GM21526 (cell line): Measurements from ENCODE around the gene MMP2.

Source experiments
- ATAC-seq: cut with Tn5 transposase; IDR thresholded peaks from one replicate; pipeline ENCODE4 v1.9.1; 2021; ENCODE audit warnings: moderate library complexity; ENCODE audit not compliant: unreplicated experiment, low FRiP score

Gene MMP2

DNA sequence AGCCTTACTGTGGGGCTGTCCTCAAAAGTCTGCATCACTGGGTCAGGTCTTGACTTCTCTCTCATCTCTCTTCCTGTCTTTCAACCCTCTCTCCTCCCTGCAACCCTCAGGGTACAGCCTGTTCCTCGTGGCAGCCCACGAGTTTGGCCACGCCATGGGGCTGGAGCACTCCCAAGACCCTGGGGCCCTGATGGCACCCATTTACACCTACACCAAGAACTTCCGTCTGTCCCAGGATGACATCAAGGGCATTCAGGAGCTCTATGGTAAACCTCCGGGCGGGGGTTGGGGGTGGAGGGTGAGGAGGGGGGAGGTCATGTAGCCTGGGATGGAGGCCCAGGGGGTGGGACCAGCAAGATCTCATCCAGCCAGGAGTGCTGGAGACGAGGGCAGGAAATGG lies 12.7 kb downstream of the MMP2 start:
- ATAC-seq, result no peak

DNA sequence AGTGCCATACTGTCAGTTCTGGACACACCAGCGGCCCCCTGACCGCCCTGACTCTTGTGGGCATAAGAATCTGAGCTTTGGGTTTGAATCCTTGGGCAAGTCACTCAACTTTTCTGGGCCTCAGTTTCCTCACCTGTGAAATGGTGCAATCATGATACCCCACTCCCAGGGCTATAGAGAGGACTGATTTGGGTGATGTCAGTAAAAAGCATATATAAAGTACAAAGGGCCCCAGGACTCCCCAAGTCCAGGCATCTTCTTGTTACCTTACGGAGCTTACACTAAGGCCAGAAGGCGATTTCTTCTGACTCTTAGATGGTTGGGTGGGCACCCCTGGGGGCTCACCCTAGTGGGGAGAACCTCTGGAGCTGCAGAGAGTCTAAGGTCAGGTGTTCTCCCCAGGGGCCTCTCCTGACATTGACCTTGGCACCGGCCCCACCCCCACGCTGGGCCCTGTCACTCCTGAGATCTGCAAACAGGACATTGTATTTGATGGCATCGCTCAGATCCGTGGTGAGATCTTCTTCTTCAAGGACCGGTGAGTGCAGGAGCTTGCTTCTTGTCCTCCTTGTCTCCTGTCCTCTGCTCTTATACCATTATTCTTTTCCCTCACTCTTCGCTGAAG lies 13.9 kb downstream of the MMP2 start:
- ATAC-seq, result no peak

DNA sequence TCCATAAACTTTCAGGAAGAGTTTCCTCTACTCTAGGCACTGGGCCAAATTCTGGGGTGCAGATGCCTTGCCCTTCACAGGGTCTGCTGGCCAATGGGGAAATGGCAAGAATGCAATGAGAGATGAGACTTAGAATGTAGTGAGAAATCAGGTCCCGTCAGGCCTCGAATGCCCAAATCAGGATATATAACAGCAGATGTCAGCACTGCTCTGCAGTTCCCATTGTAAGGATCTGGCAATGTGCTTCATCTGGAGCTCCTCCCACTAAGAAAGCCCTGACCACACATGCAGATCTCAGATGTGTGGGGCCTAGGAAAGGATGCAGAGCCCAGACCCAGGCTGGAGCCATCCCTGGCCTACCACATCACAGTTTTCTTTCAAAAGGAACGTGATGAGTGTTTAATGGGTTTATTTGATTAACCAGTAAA lies 16.0 kb downstream of the MMP2 start:
- ATAC-seq, result no peak

DNA sequence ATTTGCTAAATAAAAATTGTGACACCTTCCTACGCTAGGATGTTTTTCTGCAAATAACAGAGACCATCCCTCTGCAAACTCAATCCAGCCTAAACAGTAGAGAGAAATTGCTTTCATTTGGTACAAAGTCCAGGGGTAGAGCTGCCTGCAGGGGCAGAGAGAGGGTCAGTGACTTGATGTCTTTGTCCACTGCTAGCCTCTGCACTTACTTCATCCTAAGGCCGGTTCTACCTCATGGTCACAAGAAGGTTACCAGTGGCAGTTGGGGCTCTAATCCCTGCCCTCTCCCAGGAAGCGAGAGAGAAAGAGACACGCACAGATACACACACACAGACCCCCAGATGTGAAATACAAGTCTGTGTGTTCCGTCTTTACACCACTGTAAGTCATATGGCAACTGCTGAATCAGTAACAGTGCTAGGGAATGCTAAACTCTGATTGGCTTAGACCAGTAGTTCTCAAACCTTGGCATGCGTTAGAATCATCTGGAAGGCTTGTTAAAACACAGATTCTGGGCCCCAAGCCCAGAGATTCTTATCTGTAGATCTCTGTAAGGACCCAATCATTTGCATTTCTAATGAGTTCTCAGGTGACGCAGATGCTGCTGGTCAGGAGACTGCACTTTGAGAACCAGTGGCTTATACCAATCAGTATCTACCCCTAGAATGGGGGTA lies 16.8 kb downstream of the MMP2 start:
- no peak for ATAC-seq

- ATAC-seq, result no peak
These were observed 17.6 kb downstream of the MMP2 start for GRCh38 chr16:55496509-55497145.

- ATAC-seq, result no peak
These were observed 18.6 kb downstream of the MMP2 start for GRCh38 chr16:55497558-55497957.

GRCh38 chr16:55498101-55498500 lies 19.1 kb downstream of the MMP2 start:
- no peak for ATAC-seq

DNA sequence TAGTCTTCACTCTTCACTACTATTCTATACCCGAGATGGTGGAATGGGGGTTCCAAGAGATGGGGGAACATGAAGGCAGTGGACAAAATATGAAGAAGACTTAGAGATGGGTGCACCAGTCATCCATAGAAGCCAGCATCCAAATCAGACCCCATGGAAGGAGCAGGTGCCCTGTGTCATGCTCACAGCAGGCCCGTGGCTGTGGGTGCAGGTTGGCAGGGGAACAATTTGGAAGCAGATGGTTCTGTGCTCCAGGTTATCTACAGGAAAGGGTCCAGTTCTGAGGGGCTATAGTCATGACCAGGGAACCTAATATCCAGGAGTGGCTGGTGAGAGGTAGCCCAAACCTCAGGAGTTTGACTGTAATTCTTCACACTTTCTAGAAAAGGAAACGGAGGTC lies 20.3 kb downstream of the MMP2 start:
- no peak for ATAC-seq

DNA sequence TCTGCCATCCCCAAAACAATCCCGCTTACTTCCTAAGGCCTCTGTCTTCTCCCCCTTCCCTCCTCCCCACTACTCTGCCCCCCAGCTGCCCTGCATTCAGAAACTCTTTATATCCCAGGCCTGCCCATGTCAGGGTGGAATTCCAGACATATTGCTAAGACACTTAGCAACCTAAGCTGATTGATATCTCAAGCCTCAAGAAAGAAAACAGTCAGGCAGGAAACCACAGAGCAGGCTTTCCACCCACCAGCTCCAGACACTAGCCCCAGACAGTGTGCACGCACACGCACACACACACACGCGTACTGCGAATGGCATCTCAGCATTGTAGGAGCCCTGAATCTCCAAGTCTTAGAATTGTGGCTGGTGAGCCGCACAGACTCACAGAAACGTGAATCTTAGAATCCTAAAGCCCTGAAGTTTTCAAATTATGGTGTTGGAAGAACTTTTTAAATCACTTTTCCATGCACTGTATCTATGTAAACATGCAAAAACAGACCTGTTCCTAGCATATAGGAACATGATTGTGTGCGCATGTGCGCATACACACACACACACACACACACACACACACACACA lies 21.0 kb downstream of the MMP2 start:
- no peak for ATAC-seq

GRCh38 chr16:55500530-55501011 lies 21.6 kb downstream of the MMP2 start:
- no peak for ATAC-seq

DNA sequence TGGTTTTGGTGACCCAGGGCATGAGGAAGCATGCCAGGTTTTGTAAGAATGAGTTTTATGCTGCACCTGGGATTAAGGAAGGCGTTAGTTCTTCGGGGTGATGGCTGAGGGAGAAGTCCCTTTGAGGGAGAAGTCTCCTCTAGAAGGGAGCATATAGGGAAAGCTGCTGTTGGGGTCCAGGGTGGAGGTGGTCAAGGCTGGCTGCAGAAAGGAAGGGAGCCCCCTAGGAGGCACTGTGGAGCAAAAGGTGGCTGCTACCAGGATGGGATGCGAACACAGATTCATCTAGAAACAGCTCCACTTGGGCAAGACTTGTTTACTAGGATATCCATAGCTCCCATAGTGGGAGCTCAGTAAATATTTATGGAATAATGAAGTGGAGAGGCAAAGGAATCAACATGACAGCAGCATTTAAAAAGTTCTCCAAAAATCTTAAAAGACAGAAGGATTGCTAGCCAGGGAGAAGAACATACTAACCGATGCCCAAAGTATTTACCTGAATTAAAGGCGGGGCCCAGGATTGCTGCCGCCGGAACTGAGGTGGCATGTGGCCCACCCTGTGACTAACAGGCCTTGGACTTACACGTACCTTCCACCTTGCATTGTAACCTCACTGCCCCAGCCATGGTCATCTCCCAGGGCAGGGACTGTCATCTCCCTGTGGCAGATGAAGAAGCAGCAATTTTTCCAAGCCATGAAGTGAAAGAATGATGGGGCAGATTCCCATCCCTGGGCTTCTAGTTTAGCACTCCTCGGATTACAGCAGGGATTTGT lies 22.7 kb downstream of the MMP2 start:
- ATAC-seq, result no peak

GRCh38 chr16:55502801-55503366 lies 23.9 kb downstream of the MMP2 start:
- no peak for ATAC-seq

- ATAC-seq, result no peak
These were observed 24.9 kb downstream of the MMP2 start for GRCh38 chr16:55503726-55504550.

DNA sequence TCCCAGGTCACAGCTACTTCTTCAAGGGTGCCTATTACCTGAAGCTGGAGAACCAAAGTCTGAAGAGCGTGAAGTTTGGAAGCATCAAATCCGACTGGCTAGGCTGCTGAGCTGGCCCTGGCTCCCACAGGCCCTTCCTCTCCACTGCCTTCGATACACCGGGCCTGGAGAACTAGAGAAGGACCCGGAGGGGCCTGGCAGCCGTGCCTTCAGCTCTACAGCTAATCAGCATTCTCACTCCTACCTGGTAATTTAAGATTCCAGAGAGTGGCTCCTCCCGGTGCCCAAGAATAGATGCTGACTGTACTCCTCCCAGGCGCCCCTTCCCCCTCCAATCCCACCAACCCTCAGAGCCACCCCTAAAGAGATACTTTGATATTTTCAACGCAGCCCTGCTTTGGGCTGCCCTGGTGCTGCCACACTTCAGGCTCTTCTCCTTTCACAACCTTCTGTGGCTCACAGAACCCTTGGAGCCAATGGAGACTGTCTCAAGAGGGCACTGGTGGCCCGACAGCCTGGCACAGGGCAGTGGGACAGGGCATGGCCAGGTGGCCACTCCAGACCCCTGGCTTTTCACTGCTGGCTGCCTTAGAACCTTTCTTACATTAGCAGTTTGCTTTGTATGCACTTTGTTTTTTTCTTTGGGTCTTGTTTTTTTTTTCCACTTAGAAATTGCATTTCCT lies 26.5 kb downstream of the MMP2 start:
- ATAC-seq, result no peak

DNA sequence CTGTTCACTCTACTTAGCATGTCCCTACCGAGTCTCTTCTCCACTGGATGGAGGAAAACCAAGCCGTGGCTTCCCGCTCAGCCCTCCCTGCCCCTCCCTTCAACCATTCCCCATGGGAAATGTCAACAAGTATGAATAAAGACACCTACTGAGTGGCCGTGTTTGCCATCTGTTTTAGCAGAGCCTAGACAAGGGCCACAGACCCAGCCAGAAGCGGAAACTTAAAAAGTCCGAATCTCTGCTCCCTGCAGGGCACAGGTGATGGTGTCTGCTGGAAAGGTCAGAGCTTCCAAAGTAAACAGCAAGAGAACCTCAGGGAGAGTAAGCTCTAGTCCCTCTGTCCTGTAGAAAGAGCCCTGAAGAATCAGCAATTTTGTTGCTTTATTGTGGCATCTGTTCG lies 27.1 kb downstream of the MMP2 start:
- no peak for ATAC-seq

DNA sequence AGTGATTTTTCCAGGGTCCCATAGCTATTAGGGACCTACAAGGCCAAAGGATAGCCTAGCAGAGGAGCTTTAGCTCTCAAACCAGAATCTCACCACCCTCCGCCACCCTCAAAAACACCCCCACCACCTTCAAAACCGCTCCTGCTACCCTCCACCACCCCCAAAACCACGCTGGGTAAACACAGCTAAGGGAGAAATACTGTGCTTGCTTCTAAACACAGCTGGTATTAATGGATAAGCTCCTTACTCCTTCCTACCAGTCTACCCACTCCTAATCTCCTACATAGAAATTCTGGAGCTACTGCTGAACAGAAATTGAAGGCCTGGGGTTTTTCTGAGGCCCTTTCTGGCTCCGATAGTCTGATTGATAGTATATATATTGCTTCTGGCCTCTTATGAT lies 27.7 kb downstream of the MMP2 start:
- no peak for ATAC-seq

DNA sequence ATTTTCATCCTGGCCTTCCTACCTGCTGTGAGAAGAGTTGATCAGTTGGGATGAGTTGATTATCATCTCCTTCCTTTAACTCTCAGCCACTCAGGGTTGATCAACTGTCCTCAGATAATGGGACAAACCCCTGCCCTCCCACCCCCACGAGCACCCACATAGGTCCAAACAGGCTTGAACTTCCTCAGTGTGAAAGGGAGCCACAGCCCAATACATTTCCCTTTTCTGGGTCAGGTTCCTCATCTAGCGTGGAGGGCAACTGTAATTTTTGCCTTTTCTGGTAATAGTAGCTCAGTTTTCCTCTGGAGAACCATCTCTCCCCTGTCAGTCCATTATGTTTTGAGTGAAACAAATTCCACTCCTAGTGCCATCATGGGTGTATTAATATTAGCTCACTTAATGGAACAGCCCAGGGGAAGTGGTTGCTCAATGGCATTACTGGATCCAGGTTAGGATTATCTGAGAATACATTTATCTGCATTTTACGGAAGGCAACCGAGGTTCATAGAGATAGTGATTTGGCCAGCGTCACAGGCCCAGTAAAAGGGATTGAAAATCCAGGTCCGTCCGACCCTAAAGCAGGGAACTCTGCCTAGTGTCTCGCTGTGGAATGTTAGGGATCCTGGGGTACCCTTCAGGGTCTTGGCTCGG lies 29.4 kb downstream of the MMP2 start:
- ATAC-seq, result no peak
